CD4-positive, alpha-beta T cell (primary cell): ENCODE data around the gene TSSC4. TPM values are rescaled to one million over a fixed set of nuclear protein-coding genes. Genes with fewer than 3 reads are reported as not detected.

Source experiments
- ATAC-seq: fragments of 200-7000 bp; cut with Tn5 transposase; one replicate; pipeline ENCODE4 v1.10.0; 2022; ENCODE audit warnings: mild to moderate bottlenecking; ENCODE audit not compliant: poor library complexity
- CTCF ChIA-PET: fragments of 350-600 bp; sonication (Branson Sonifier 250); formaldehyde crosslinking; loops from one replicate; lab custom pipeline; 2021; ENCODE audit warnings: antibody characterized with exemption, inconsistent platforms; lab: Charles Lee
- POLR2A ChIA-PET: fragments of 350-600 bp; sonication (Branson Sonifier 250); formaldehyde crosslinking; loops from one replicate; lab custom pipeline; 2021; ENCODE audit warnings: antibody characterized with exemption, inconsistent platforms; lab: Charles Lee
- DNase-seq, 14 experiments: peaks; one replicate each; pipeline ENCODE4 v3.0.0-alpha.2; 2013 to 2020; ENCODE audit warnings: mixed read lengths in 2 of 14
- H3K27ac ChIP-seq, 2 donors: one replicate each; pipeline versions ENCODE4 v1.5.1 to v1.7.0; 2013; ENCODE audit warnings: low read length in 2 of 2, low read depth in 1 of 2, mild to moderate bottlenecking in 1 of 2
- H3K27me3 ChIP-seq, 2 experiments: 1 replicate in 1 of 2; 2 replicates in 1 of 2; pipeline versions ENCODE4 v1.6.1 to v1.7.0; 2013; ENCODE audit warnings: low read length in 2 of 2, control low read depth in 1 of 2, mild to moderate bottlenecking in 1 of 2, moderate library complexity in 1 of 2; ENCODE audit not compliant: insufficient read depth in 2 of 2, control insufficient read depth in 1 of 2
- H3K36me3 ChIP-seq: one replicate; pipeline ENCODE4 v1.6.1; 2013; ENCODE audit warnings: low read length, control low read depth; ENCODE audit not compliant: insufficient read depth
- H3K4me1 ChIP-seq: one replicate; pipeline ENCODE4 v1.6.1; 2013; ENCODE audit warnings: low read length, control low read depth; ENCODE audit not compliant: insufficient read depth
- H3K4me3 ChIP-seq: one replicate; pipeline ENCODE4 v1.5.1; 2013; ENCODE audit warnings: mild to moderate bottlenecking, low read length, moderate library complexity
- H3K9me3 ChIP-seq, 2 experiments: 1 replicate in 1 of 2; 2 replicates in 1 of 2; pipeline versions ENCODE4 v1.6.1 to v1.7.0; 2013; ENCODE audit warnings: low read length in 2 of 2, mild to moderate bottlenecking in 2 of 2, control low read depth in 1 of 2, moderate library complexity in 1 of 2; ENCODE audit not compliant: control insufficient read depth in 1 of 2, insufficient read depth in 1 of 2
- H3K27ac Mint-ChIP-seq: one replicate; pipeline ENCODE4 v1.8.0; 2020; ENCODE audit warnings: mixed read lengths
- H3K27me3 Mint-ChIP-seq: one replicate; pipeline ENCODE4 v1.8.0; 2021; ENCODE audit warnings: mixed read lengths
- H3K36me3 Mint-ChIP-seq: one replicate; pipeline ENCODE4 v1.8.0; 2021; ENCODE audit warnings: low read depth, mixed read lengths
- H3K4me1 Mint-ChIP-seq: one replicate; pipeline ENCODE4 v1.8.0; 2021; ENCODE audit warnings: low read depth, mixed read lengths
- H3K4me3 Mint-ChIP-seq: one replicate; pipeline ENCODE4 v1.8.0; 2020; ENCODE audit warnings: mild to moderate bottlenecking, mixed read lengths
- H3K9me3 Mint-ChIP-seq: one replicate; pipeline ENCODE4 v1.8.0; 2020; ENCODE audit warnings: mixed read lengths
- intact Hi-C, 2 experiments: fragments of 100-400 bp; cut with DNase I in 1 of 2; cut with micrococcal nuclease in 1 of 2; formaldehyde crosslinking; loops; one replicate each; pipeline versions ENCODE4 v1.15.1 to v1.9.0; 2023 to 2025; cut with DNase I, micrococcal nuclease
- total RNA-seq, 174 experiments: library from RNA in 2 of 174; stranded (reverse) in 2 of 174; gene quantifications; one replicate each; pipeline ENCODE4 v1.2.3 and lab custom pipeline; 2021 to 2026
- TF ChIP-seq, protein P1 (sequence below): fragments of 200-600 bp; IDR thresholded peaks from one replicate; pipeline ENCODE4 v1.8.0; 2022; ENCODE audit warnings: antibody characterized with exemption, mild to moderate bottlenecking

TSSC4 gene
- total RNA-seq, 2 experiments from 2014 or later = 47.5 to 50.0 TPM

DNA sequence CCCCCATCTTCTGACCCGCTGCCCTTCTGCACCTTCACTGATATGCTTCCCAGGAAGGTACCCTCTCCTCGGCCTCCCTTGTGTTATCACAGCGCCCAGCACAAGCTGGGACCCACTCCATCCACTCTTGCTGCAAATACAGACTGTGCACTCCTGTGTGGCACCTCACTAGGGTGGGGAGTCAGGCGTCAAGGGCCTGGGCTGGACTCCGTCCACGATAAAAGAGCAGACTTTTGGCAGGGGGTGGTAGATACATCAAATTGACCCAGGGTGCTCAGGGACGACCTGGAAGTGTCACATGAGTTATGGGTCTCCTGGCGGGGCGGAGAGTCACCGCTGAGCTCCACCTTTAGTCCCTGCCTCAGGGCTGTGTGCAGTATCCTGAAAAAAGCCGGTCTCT, 42.9 kb downstream of the TSSC4 start:
- peak overlapping the region; percentile 69 for H3K4me3 Mint-ChIP-seq
- H3K27me3 Mint-ChIP-seq = no peaks in the 10 kb centered on the region
- no peaks in the 10 kb centered on the region for H3K9me3 Mint-ChIP-seq
- Histone ChIP-seq H3K27me3 (no peaks in the 10 kb centered on the region), H3K4me1 (peaks cover 56% of the 10 kb centered on the region), H3K36me3 (no peaks in the 10 kb centered on the region), H3K27ac (no peak overlapping the region), H3K4me3 (no peak overlapping the region), H3K9me3 (peaks cover 0 to 5% of the 10 kb centered on the region in 2 experiments)
- POLR2A ChIA-PET = interaction anchor here (1.3 to 5.3 kb wide), 2 partner anchors 22 to 66 kb away, joined by 3 to 36 read pairs; no protein-coding TSS in a partner anchor
- intact Hi-C loops = loop anchor here in 1 of 2 experiments (5.0 to 10.0 kb wide), 2 partner anchors 444 to 611 kb away; partner anchors contain the start of genes CARS1 and CDKN1C
- TF ChIP-seq, protein P1, sequence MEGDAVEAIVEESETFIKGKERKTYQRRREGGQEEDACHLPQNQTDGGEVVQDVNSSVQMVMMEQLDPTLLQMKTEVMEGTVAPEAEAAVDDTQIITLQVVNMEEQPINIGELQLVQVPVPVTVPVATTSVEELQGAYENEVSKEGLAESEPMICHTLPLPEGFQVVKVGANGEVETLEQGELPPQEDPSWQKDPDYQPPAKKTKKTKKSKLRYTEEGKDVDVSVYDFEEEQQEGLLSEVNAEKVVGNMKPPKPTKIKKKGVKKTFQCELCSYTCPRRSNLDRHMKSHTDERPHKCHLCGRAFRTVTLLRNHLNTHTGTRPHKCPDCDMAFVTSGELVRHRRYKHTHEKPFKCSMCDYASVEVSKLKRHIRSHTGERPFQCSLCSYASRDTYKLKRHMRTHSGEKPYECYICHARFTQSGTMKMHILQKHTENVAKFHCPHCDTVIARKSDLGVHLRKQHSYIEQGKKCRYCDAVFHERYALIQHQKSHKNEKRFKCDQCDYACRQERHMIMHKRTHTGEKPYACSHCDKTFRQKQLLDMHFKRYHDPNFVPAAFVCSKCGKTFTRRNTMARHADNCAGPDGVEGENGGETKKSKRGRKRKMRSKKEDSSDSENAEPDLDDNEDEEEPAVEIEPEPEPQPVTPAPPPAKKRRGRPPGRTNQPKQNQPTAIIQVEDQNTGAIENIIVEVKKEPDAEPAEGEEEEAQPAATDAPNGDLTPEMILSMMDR = no peak
- peak overlapping the region; percentile 71 for H3K27ac Mint-ChIP-seq
- ATAC-seq (no peak), DNase-seq (no peak)
- peaks cover 50% of the 10 kb centered on the region for H3K4me1 Mint-ChIP-seq
- H3K36me3 Mint-ChIP-seq = peaks cover 3% of the 10 kb centered on the region
- CTCF ChIA-PET = interaction anchor here (0.7 to 3.4 kb wide), 4 partner anchors 23 to 450 kb away, joined by 3 to 19 read pairs (median 3); no protein-coding TSS in a partner anchor

DNA sequence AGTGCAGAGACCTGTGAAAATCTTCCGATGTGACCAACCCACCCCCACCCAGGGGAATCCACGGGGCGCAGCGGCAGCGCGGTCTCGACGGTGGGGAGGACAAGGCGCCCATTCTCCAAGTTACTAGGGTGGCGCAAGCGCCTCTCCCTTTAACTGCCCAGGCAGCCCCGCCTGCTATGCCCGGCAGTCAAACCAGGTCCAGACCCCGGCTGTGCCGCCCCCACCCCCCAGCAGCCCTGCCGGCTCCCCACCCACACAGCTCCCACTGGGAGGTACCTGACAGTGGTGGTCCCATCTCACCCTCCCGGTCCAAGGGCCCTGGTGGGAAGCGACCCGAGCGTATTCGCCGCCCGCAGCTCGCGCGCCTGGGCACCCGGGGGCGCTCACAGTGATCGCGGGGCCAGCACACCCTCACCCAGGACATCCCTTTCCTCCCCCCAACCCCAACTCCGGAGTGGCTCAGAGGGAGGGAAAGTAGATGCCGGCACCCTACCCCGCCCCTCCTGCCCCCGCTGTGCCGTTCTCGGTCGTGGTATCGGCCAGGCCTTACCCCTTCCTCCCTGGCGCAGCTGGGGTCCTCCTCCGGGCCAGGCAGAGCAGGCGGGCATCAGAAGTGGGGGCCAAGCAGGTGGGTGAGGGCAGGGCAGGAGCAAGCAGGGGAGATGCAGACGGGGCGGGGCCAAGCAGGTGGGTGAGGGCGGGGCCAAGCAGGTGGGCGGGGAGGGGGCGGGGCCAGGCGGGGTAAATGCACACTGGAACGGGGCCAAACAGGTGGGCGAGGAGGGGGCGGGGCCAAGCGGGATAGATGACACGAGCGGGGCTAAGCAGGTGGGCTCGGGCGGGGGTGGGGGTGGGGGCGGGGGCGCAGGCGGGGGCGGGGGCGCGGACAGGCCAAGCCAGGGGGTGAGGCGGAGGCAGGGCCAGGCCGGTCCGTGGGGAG, 43.6 kb downstream of the TSSC4 start, which contains the start of gene TRPM5:
Gene TRPM5, minus strand, starts transcription at position 634 of the 940 bp plus-strand sequence. CDS start 21,478 bp downstream, outside the sequence.
- H3K4me3 ChIP-seq = peak within 1 kb of the TSS; percentile 75
- H3K27ac ChIP-seq = no peak within 1 kb of the TSS
- Mint-ChIP-seq H3K36me3 (peaks cover 3% of the 10 kb centered on the region), H3K4me3 (peak within 1 kb of the TSS; percentile 96), H3K9me3 (no peaks in the 10 kb centered on the region), H3K27me3 (no peaks in the 10 kb centered on the region), H3K27ac (peak within 1 kb of the TSS; percentile 86), H3K4me1 (peaks cover 50% of the 10 kb centered on the region)
- H3K27me3 ChIP-seq = no peaks in the 10 kb centered on the region
- DNase-seq = peak; percentile 64 to 87 (median 75)
- CTCF ChIA-PET = interaction anchor here (0.7 to 3.4 kb wide), 4 partner anchors 23 to 449 kb away, joined by 3 to 19 read pairs (median 3); no protein-coding TSS in a partner anchor
- H3K9me3 ChIP-seq = peaks cover 0 to 5% of the 10 kb centered on the region in 2 experiments
- peak; percentile 58 for ATAC-seq
- POLR2A ChIA-PET = interaction anchor here (1.3 to 5.3 kb wide), 3 partner anchors 22 to 441 kb away, joined by 3 to 36 read pairs (median 6); partner anchors contain the start of genes CDKN1C and TSSC4
- TF ChIP-seq, protein P1 = no peak
- intact Hi-C loops = loop anchor here in 1 of 2 experiments (2.0 to 10.0 kb wide), 3 partner anchors 69 to 611 kb away; partner anchors contain the start of genes CARS1 and CDKN1C
- peaks cover 64% of the 10 kb centered on the region for H3K4me1 ChIP-seq
- no peaks in the 10 kb centered on the region for H3K36me3 ChIP-seq
